ENCODE data around the gene NLRP3. TPM values are rescaled to one million over a fixed set of nuclear protein-coding genes. Genes with fewer than 3 reads are reported as not detected.

Gene NLRP3
- total RNA-seq, 1 donor from 2014 or later, result 0.09 TPM

DNA sequence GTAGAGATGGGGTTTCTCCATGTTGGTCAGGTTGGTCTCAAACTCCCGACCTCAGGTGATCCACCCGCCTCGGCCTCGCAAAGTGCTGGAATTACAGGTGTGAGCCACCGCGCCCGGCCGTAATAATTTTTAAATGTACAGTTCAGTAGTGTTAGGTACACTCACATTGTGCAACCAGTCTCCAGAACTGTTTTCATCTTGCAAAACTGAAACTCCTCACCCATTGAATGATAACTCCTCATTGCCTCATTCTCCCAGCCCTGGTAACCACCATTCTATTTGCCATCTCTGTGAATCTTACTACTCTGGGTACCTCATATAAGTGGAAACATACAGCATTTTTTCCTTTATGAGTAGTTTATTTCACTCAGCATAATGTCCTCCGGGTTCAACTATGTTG is 3.4 kb downstream of the NLRP3 start:
- no peaks in the 10 kb centered on the region for H3K36me3 Mint-ChIP-seq (ENCODE audit: low read depth, unreplicated experiment)
- FAIRE-seq, result no peak
- H3K4me3 ChIP-seq (ENCODE audit: insufficient read depth, low read depth, low read length), result no peak overlapping the region
- peaks cover 3% of the 10 kb centered on the region for H3K27me3 Mint-ChIP-seq (ENCODE audit: low read depth, unreplicated experiment)
- H3K27ac Mint-ChIP-seq (ENCODE audit: unreplicated experiment), result no peak overlapping the region
- H3K36me3 ChIP-seq (ENCODE audit: insufficient read depth, low read length), result no peaks in the 10 kb centered on the region
- no peak for DNase-seq (ENCODE audit: low read depth)
- H3K4me2 ChIP-seq (ENCODE audit: low read length), result no peak overlapping the region
- peaks cover 2% of the 10 kb centered on the region for H3K9me3 Mint-ChIP-seq (ENCODE audit: unreplicated experiment)
- H3K27me3 ChIP-seq (ENCODE audit: insufficient read depth, low read length), result no peaks in the 10 kb centered on the region
- TF ChIP-seq EZH2 (IDR thresholded peaks at IDR 0.05; ENCODE audit: insufficient read depth, low read length), result no peak
- TF ChIP-seq, protein P1, sequence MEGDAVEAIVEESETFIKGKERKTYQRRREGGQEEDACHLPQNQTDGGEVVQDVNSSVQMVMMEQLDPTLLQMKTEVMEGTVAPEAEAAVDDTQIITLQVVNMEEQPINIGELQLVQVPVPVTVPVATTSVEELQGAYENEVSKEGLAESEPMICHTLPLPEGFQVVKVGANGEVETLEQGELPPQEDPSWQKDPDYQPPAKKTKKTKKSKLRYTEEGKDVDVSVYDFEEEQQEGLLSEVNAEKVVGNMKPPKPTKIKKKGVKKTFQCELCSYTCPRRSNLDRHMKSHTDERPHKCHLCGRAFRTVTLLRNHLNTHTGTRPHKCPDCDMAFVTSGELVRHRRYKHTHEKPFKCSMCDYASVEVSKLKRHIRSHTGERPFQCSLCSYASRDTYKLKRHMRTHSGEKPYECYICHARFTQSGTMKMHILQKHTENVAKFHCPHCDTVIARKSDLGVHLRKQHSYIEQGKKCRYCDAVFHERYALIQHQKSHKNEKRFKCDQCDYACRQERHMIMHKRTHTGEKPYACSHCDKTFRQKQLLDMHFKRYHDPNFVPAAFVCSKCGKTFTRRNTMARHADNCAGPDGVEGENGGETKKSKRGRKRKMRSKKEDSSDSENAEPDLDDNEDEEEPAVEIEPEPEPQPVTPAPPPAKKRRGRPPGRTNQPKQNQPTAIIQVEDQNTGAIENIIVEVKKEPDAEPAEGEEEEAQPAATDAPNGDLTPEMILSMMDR (IDR thresholded peaks at IDR 0.05; ENCODE audit: insufficient read depth, low read depth, low read length), result no peak
- H3K9ac ChIP-seq (ENCODE audit: low read length), result no peak overlapping the region
- H3K4me1 ChIP-seq (ENCODE audit: insufficient read depth, low read length), result no peaks in the 10 kb centered on the region
- no peak overlapping the region for H3K4me3 Mint-ChIP-seq (ENCODE audit: unreplicated experiment)
- H3K9me3 ChIP-seq (ENCODE audit: insufficient read depth, low read depth, low read length), result no peaks in the 10 kb centered on the region
- no peak overlapping the region for H2AFZ ChIP-seq (ENCODE audit: low read depth, low read length)
- H4K20me1 ChIP-seq (ENCODE audit: insufficient read depth, low read length), result no peaks in the 10 kb centered on the region
- H3K79me2 ChIP-seq (ENCODE audit: insufficient read depth, low read length), result no peaks in the 10 kb centered on the region
- H3K27ac ChIP-seq (ENCODE audit: low read depth, low read length), result no peak overlapping the region
- peaks cover 14% of the 10 kb centered on the region for H3K4me1 Mint-ChIP-seq (ENCODE audit: low read depth, unreplicated experiment)

DNA sequence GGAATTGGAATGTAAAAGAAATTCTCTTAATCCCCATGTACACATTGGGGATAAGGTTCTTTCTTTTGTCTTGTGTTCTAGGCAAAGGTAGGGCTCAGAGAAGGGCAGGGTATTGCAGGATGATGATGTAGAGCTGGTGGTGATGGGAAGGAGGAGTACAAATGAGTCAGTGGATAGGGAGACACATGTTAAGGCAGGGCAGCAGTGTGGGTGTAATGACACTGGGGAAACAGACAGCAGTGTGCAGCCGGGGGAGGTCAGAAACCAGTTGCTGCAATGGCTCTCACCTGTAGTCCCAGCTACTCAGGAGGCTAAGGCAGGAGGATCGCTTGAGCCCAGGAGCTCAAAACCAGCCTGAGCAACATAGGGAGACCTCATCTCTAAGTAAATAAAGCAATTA is 5.1 kb downstream of the NLRP3 start:
- Mint-ChIP-seq H3K9me3 (ENCODE audit: unreplicated experiment) (peaks cover 6% of the 10 kb centered on the region), H3K27ac (ENCODE audit: unreplicated experiment) (no peak overlapping the region), H3K36me3 (ENCODE audit: low read depth, unreplicated experiment) (no peaks in the 10 kb centered on the region), H3K4me1 (ENCODE audit: low read depth, unreplicated experiment) (peaks cover 3% of the 10 kb centered on the region), H3K4me3 (ENCODE audit: unreplicated experiment) (no peak overlapping the region), H3K27me3 (ENCODE audit: low read depth, unreplicated experiment) (peaks cover 10% of the 10 kb centered on the region)
- H2AFZ ChIP-seq (ENCODE audit: low read depth, low read length), result no peak overlapping the region
- no peak overlapping the region for H3K4me2 ChIP-seq (ENCODE audit: low read length)
- no peaks in the 10 kb centered on the region for H3K27me3 ChIP-seq (ENCODE audit: insufficient read depth, low read length)
- FAIRE-seq (no peak), DNase-seq (ENCODE audit: low read depth) (no peak)
- no peaks in the 10 kb centered on the region for H3K4me1 ChIP-seq (ENCODE audit: insufficient read depth, low read length)
- H3K9ac ChIP-seq (ENCODE audit: low read length), result no peak overlapping the region
- TF ChIP-seq, protein P1 (IDR thresholded peaks at IDR 0.05; ENCODE audit: insufficient read depth, low read depth, low read length), result no peak
- no peak for TF ChIP-seq EZH2 (IDR thresholded peaks at IDR 0.05; ENCODE audit: insufficient read depth, low read length)
- H4K20me1 ChIP-seq (ENCODE audit: insufficient read depth, low read length), result no peaks in the 10 kb centered on the region
- no peaks in the 10 kb centered on the region for H3K79me2 ChIP-seq (ENCODE audit: insufficient read depth, low read length)
- H3K9me3 ChIP-seq (ENCODE audit: insufficient read depth, low read depth, low read length), result peaks cover 3% of the 10 kb centered on the region
- no peaks in the 10 kb centered on the region for H3K36me3 ChIP-seq (ENCODE audit: insufficient read depth, low read length)
- H3K4me3 ChIP-seq (ENCODE audit: insufficient read depth, low read depth, low read length), result no peak overlapping the region
- no peak overlapping the region for H3K27ac ChIP-seq (ENCODE audit: low read depth, low read length)

DNA sequence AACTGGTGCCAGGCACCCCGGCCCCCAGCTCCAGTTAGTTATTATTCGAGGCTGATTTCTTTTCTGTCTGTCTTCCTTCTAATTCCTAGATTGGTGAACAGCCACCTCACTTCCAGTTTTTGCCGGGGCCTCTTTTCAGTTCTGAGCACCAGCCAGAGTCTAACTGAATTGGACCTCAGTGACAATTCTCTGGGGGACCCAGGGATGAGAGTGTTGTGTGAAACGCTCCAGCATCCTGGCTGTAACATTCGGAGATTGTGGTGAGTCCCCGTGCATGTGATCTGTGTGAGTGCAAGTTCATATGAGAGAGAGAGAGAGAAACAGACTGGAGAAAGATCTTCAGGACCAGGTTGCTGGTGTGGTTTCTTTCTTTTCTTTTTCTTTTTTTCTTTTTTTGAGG is 13.5 kb downstream of the NLRP3 start:
- Mint-ChIP-seq H3K27ac (ENCODE audit: unreplicated experiment) (no peak overlapping the region), H3K4me3 (ENCODE audit: unreplicated experiment) (no peak overlapping the region), H3K36me3 (ENCODE audit: low read depth, unreplicated experiment) (no peaks in the 10 kb centered on the region), H3K4me1 (ENCODE audit: low read depth, unreplicated experiment) (no peaks in the 10 kb centered on the region), H3K27me3 (ENCODE audit: low read depth, unreplicated experiment) (peaks cover 18% of the 10 kb centered on the region), H3K9me3 (ENCODE audit: unreplicated experiment) (peaks cover 6% of the 10 kb centered on the region)
- Histone ChIP-seq H3K9ac (ENCODE audit: low read length) (no peak overlapping the region), H3K4me2 (ENCODE audit: low read length) (no peak overlapping the region), H3K4me3 (ENCODE audit: insufficient read depth, low read depth, low read length) (no peak overlapping the region), H2AFZ (ENCODE audit: low read depth, low read length) (no peak overlapping the region), H4K20me1 (ENCODE audit: insufficient read depth, low read length) (no peaks in the 10 kb centered on the region), H3K79me2 (ENCODE audit: insufficient read depth, low read length) (no peaks in the 10 kb centered on the region), H3K27ac (ENCODE audit: low read depth, low read length) (no peak overlapping the region), H3K4me1 (ENCODE audit: insufficient read depth, low read length) (no peaks in the 10 kb centered on the region), H3K36me3 (ENCODE audit: insufficient read depth, low read length) (no peaks in the 10 kb centered on the region), H3K9me3 (ENCODE audit: insufficient read depth, low read depth, low read length) (peaks cover 3% of the 10 kb centered on the region), H3K27me3 (ENCODE audit: insufficient read depth, low read length) (no peaks in the 10 kb centered on the region)
- no peak for DNase-seq (ENCODE audit: low read depth)
- no peak for TF ChIP-seq EZH2 (IDR thresholded peaks at IDR 0.05; ENCODE audit: insufficient read depth, low read length)
- TF ChIP-seq, protein P1 (IDR thresholded peaks at IDR 0.05; ENCODE audit: insufficient read depth, low read depth, low read length), result no peak
- FAIRE-seq, result no peak
